DND-41 (cell line): Measurements from ENCODE around the gene STARD7.

ENCODE experiments used
- CTCF ChIP-seq: IDR thresholded peaks from 2 replicates; pipeline ENCODE4 v1.5.1; 2012; ENCODE audit warnings: borderline replicate concordance, low read length, moderate library complexity, mild to moderate bottlenecking; ENCODE audit not compliant: poor library complexity, severe bottlenecking; ENCODE audit errors: extremely low read depth
- EZH2 ChIP-seq: IDR thresholded peaks from 3 replicates; pipeline ENCODE4 v1.6.1; 2012; ENCODE audit warnings: borderline replicate concordance, low read depth, mild to moderate bottlenecking, moderate library complexity, low read length, inconsistent platforms; ENCODE audit not compliant: severe bottlenecking

- TF ChIP-seq CTCF (no peak), EZH2 (no peak)
Observed at GRCh38 chr2:96156926-96157648, 51.5 kb downstream of the STARD7 start.
